ENCODE data around the gene CHCHD6.
A peak's percentile ranks its signal among the peaks of the same experiment; 100 is the strongest.

CHCHD6 gene

DNA sequence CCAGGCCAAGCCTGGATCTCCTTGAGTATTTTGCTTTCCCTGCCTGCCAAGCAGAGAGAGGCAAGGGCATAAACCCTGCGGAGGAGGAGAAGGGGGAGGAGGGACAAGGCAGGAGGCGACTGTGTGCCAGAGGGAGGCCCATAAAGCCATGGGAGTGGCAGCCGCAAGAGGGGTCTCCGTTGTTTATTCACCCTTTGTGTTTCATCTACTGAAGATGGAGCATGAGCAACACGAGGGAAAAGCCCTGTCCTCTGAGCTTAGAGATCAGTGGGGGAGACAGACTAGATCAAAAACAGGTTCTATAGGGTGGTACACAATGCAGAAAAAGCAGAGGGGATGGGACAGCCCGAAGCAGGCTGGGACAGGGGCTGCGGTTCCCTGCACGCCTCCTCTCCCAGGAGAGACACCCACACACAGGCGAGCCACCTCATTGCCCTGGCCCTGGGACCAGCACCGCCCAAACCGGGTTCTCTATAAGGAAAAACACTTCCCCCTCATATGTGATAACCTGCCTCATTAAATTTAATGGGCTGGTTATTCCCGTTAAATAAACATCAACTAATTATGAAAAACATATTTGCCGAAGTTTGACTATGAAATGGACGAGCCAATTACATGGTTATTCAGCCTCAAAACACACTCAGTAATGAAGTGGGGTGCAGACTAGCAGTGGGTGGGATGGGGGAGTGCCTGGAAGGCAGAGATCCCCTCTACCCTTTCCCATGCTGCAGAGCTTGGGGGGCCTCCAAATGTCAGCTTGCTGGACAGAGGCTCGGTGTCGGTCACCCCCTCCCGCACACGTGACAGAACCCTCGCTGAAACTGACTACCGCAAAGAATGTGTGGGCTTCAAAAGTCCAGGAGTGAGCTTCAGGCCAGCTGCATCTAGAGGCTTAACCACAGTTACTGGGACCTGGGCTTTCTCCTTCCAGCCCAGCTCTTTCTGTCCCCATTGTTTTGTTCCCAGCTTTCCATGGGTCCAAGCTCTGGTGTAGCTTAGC is 264.7 kb downstream of the CHCHD6 start:
- no peak for DNase-seq
- in situ Hi-C loops (cut with HindIII; ENCODE audit: low pct_ligation_motif_present, low pct_unique_long_range_greater_than_20kb, low sequenced_read_pairs), result no loop called here

DNA sequence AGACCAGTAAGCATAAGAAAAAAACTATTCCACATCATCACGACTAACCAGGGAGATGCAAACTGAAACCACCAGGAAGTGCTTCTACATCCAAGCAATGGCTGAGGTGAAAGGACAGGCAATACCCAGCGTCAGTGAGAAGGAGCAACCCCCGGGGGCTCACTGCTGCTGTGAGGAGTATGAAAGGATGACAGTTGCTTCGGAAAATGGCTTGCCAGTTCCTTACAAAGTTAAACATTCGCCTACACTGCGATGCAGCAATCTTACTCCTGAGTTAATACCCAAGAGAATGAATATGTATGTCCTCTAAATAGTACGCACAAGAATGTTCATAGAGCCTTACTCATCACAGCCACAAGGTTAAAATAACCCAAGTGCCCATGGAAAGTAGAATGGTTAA is 265.5 kb downstream of the CHCHD6 start:
- in situ Hi-C loops (cut with HindIII; ENCODE audit: low pct_ligation_motif_present, low pct_unique_long_range_greater_than_20kb, low sequenced_read_pairs), result no loop called here
- DNase-seq, result peak; percentile 3

DNA sequence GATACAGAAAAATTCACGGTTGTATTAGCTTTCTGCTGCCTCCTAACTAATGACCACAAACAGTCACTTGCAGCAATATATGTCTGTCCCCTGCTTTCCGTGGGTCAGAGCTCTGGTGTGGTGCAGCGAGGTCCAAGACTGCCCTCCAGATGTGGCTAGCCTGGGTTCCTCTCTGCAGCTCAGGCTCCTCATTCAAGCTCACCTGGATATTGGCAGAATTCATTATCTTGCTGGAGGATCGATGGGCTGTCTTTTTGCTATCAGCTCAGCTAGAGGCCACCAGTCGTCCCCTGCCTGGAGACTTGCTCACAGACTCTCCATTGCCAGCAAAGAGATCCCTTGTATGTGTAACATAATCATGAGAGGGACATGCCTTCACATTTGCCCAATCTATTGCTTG is 266.1 kb downstream of the CHCHD6 start:
- in situ Hi-C loops (cut with HindIII; ENCODE audit: low pct_ligation_motif_present, low pct_unique_long_range_greater_than_20kb, low sequenced_read_pairs), result no loop called here

DNA sequence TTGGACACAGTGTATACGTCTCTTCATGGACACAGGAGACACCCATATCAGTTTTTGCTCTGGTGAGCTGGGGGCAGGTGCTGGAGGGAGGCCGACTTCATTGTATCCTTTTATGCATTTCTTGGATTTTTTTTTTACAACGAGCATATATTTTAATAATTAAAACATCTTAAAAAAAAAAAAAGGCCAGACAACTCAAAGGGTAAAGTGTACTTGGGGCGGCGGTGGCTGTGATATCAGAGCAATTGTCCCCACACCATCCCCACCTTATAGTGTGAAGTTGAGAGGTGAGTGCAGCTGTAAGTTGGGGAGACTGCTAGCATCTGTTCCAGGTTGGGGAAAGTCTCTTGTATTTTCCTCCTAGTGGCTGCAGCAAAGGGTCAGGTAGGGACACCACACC is 266.9 kb downstream of the CHCHD6 start:
- in situ Hi-C loops (cut with HindIII; ENCODE audit: low pct_ligation_motif_present, low pct_unique_long_range_greater_than_20kb, low sequenced_read_pairs), result no loop called here
- DNase-seq, result no peak

More for the DNA sequence above, 266.1 kb downstream of the CHCHD6 start:
- no peak for DNase-seq

DNA sequence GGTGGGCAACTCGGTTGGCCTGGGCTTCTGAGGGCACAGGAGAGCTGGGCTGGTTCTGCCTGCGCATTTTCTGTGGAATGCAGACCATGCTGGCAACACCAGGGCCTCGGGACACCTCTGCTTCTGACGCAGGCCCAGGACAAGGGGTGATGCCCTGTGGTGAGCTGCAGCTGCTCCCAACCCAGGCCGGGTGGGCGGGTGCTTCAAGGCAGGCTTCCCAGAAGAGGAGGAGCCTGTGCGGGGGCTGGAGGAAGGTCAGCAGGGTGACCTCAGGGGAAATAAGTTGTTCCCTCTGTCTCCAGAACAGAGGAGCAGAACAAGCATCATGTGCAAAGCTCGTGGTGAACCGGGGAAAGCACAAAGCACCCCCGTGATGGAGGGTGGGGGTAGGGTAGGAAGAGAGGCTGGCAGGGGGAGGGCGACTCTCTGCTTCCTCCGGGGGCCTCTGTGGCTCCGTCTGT is 267.9 kb downstream of the CHCHD6 start:
- DNase-seq, result no peak
- in situ Hi-C loops (cut with HindIII; ENCODE audit: low pct_ligation_motif_present, low pct_unique_long_range_greater_than_20kb, low sequenced_read_pairs), result no loop called here

DNA sequence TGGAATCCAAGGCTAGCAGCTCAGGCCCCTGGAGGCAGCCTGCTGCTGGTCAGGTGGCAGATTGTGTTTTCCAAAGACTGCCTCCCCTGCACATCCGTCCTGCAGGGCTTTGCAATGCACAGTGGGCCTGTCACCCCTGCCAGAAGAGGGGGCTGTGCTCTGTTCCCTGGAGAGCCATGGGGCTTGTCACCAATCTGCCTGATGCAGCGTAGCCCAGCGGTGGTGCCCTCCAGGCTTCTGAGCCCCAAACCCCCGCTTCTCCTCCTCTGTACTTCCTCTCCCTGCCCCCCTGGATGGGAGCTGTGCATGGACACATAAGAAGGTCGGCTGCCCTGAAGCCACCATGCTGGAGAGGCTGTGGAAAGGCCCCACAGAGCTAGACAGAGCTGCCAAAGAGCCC is 268.8 kb downstream of the CHCHD6 start:
- DNase-seq, result no peak
- in situ Hi-C loops (cut with HindIII; ENCODE audit: low pct_ligation_motif_present, low pct_unique_long_range_greater_than_20kb, low sequenced_read_pairs), result no loop called here

DNA sequence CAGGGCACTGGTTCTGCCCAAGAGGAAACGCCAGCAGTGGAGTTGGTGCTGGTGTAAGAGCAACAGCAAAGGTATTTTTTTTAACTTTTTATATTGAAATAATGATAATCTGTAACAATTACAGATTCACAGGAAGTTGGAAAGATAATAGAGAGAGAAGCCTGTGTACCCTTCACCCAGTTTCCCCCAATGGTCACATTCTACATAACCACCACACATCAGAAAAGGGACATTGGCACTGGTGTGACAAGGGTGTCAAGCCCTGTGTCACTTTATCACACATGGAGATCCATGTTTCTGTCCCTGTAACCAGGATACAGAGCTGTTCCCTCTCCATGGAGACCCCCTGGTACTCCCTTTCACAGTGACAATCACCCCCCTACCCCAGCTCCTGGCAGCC is 269.8 kb downstream of the CHCHD6 start:
- in situ Hi-C loops (cut with HindIII; ENCODE audit: low pct_ligation_motif_present, low pct_unique_long_range_greater_than_20kb, low sequenced_read_pairs), result no loop called here
- DNase-seq, result no peak

DNA sequence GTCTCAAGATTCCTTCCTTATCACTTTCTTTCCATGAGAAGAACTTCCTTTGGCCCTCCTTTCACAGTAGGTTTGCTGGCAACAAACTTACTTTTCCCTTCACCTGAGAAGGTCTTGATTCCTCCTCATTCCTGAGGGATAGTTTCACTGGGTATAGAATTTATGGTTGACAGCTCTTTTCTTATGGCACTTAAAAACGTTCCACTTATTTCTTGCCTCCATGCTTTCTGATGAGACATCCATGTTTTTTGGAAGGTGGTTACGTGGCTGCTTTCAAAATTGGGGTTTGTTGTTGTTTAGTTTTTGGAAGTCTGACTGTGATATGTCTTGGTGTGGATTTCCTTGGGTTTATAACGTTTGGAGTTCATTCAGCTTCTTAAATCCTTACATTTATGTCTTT is 270.7 kb downstream of the CHCHD6 start:
- DNase-seq, result no peak
- in situ Hi-C loops (cut with HindIII; ENCODE audit: low pct_ligation_motif_present, low pct_unique_long_range_greater_than_20kb, low sequenced_read_pairs), result no loop called here

DNA sequence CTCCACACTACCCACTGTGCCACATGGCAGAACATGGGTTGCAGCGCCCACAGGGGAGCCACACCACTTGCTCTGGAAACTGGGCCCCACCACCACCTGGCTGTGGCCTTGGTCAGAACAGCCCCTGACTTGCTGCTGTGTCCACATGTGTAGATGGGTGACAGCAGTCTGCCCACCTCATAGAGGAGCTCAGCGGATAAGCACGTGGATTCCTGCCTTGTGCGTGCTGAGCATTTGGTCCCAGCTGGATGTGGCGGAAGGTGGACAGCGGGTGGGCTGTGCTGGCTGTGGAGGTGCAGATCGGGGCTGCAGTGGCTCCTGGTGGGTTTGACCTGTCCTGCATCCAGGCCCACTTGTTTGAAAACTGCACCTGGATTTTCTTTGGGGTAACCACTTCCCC is 272.9 kb downstream of the CHCHD6 start:
- in situ Hi-C loops (cut with HindIII; ENCODE audit: low pct_ligation_motif_present, low pct_unique_long_range_greater_than_20kb, low sequenced_read_pairs), result no loop called here
- no peak for DNase-seq

DNA sequence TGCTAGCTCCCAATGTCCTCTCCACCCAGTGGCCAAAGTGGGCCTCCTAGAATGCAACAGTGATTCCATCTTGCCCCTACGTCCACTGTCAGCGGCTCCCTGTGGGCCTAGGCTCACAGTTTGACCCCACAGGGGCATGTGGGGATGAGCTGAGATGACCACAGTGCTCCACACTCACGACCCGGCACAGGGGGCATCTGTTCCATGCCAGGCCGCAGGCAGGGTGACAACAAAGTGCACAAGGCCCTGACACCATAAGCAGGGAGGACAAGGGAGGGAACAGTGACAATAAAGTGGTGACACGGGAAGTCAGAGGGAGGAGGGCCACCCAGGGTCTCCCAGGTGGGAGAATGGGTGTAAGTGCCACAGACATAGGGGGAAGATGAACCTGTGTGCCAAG is 273.8 kb downstream of the CHCHD6 start:
- in situ Hi-C loops (cut with HindIII; ENCODE audit: low pct_ligation_motif_present, low pct_unique_long_range_greater_than_20kb, low sequenced_read_pairs), result no loop called here
- no peak for DNase-seq

DNA sequence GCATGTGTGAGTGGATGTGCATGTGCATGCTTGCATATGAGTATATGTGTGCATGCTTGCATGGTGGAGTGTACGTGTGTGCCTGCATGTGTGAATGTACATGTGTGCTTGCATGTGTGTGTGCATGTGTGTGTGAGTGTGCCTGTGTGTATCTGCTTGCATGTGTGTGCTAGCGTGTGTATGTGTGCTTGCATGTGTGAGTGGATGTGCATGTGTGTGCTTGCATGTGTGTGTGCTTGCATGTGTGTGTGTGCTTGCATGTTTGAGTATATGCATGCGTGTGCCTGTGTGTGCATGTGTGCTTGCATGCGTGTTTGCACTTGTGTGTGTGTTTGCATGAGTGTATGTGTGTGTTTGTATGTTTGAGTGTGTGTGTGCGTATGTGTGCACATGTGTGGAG is 274.3 kb downstream of the CHCHD6 start:
- in situ Hi-C loops (cut with HindIII; ENCODE audit: low pct_ligation_motif_present, low pct_unique_long_range_greater_than_20kb, low sequenced_read_pairs), result no loop called here
- DNase-seq, result no peak

DNA sequence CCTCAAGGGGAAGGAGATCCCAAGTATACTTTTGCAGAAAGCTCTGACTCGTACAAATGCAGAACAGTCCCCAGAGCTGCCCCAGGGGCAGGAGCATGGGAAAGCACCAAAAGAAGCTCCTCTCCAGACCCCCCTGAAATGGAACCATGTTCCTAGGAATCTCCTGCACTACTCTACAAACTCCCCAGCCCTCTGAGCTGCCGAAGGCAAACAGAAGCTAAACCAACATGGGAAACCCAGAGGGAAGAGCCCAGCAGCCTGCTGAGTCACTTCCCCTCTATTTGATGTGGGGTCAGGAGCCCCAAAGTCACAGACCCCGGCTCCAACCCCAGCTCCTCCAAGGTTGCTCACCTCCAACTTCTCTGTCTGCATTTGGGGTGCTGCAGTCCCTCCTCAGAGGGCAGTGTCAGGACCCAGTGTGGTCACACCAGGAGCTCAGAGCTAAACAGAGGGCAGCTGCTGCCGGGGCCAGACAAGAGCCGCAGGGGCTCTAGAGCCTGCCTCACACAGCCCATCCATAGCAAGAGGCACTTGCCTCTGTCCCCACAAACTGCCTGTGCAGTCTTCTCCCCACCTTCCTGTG is 275.1 kb downstream of the CHCHD6 start:
- in situ Hi-C loops (cut with HindIII; ENCODE audit: low pct_ligation_motif_present, low pct_unique_long_range_greater_than_20kb, low sequenced_read_pairs), result no loop called here
- no peak for DNase-seq

DNA sequence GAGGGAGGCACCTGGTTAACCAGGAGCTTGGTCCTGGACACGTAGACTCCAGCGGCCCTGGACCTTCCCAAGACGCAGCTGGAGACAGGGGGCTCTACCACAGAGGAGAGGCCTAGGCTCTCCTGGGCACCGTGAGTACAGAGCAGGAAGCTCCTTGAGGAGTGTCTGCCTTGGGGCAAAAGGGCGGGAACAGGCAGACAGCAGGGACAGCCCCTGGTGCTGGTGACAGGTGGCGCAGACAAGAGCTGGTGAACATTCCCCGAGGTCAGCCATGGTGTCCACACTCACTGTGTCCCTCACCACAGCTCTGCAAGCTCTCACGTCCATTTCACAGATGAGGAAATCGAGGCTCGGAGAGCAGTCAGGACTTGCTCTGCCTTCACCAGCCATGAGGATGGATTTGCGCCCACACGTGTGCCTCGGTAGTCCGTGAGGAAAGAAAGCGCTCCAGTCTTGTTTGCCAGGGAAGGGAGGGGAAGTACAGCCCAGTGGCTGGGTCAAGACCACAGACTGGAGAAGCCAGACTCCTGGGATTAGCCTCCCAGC is 276.3 kb downstream of the CHCHD6 start:
- no peak for DNase-seq
- in situ Hi-C loops (cut with HindIII; ENCODE audit: low pct_ligation_motif_present, low pct_unique_long_range_greater_than_20kb, low sequenced_read_pairs), result no loop called here

DNA sequence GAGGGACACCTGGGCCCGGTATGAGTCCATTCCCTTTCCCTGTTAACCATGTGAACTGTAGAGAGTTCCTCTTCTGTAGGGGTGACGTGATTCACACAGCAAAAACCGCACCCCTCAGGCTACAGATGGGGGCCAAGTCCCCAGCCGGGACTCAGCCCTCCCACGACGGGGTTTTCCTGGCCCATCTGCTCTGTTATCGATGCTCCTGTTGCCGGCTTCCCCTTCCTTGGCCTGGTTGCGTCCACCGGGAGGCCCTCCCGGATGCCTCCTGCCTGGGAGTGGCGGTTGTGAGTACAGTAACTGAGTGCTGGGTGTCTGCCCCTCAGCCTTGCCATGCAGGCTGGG is 278.1 kb downstream of the CHCHD6 start:
- in situ Hi-C loops (cut with HindIII; ENCODE audit: low pct_ligation_motif_present, low pct_unique_long_range_greater_than_20kb, low sequenced_read_pairs), result no loop called here
- no peak for DNase-seq

DNA sequence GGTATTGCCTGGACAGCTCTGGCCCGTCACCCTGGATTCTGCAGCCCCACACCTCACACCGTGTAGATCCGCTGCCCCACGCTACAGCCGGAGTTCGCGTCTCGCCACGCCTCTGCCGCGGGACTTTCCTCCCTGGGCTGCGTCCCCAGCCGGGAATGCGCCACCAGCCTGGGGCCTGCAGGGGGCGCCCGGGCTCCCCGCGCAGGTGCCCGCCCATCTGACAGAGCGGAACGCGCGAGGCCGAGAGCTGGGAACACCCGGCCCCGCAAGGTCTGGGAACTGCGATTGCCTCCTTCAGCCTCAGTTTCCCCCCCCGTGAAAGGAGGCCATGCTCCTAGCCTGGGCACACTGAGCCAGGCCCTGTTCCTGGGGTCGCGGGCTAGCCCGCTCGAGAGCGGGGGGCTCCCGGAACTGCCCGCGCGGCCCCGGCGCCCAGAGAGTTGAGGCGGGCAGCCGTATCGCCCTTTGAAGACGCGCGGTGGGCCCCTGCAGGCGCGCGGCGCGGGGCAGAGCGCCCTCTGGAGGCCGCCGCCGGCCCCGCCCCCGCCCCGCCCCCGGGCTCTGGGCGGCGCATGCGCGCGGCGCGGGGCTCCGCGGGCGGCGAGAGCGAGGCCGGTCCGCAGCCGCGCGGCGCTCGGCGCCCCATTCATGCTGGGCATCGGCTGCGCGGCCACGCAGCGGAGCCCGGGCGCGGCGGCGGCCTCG is 278.6 kb downstream of the CHCHD6 start, which contains the start of gene PLXNA1:
Gene PLXNA1, plus strand, starts transcription at position 645 of the 705 bp plus-strand sequence. CDS start 5,479 bp downstream, outside the sequence.
- peak; percentile 69 for DNase-seq
- in situ Hi-C loops (cut with HindIII; ENCODE audit: low pct_ligation_motif_present, low pct_unique_long_range_greater_than_20kb, low sequenced_read_pairs), result no loop called here

DNA sequence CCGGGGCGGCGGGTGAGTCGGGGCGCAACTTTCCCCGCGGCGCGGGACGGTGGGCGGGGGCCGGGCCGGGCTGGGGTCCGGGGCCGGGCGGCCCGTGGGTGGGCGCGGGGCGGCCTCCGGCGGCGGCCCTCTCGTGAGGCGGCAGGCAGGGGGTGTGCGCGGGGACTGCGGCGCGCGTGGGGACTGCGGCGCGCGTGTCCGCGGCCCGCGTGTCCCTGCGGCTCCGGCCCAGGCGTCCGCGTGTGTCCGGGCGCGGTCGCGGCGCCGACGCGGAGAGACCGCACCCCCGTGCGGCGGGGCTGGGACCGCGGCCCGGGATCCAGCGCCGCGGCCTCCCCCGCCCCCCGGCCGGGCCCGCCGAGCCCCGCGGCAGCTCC is 279.2 kb downstream of the CHCHD6 start:
- no peak for DNase-seq
- in situ Hi-C loops (cut with HindIII; ENCODE audit: low pct_ligation_motif_present, low pct_unique_long_range_greater_than_20kb, low sequenced_read_pairs), result no loop called here

DNA sequence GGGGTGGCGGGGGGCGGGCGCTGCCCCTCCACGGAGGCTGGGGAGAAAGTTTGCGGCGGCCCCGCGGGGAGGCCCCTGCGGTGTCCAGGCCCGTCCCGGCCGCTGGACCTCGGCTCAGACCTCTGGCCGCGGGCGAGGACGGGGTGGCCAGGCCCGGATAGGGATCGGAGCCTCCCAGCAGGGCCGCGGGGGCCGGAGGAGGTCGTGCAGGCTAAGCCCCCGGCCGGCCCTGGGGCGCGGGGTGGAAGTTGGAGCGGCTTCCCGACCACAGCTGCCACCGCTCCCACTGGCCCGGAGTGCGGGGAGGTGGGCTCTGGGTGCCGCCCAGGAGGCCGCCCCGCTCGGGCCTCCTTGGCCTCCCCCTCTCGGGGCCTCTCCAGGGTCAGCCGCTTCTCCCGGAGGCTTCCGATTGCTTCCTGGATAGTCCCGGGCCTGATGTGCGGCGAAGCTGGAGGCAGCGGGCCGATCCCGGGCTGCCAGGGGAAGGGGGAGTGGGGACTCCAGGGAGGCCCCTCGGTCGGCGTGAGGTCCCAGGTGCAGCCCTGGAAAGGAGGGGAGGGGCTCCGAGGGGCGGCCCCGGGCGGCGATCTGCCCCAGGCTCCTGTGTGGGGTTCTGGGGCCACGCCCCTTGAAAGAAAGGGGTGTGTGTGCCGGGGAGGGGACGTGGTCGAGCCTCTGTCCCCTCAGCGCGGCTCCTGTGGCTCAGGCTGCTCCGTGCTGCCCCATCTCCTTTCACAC is 279.8 kb downstream of the CHCHD6 start:
- in situ Hi-C loops (cut with HindIII; ENCODE audit: low pct_ligation_motif_present, low pct_unique_long_range_greater_than_20kb, low sequenced_read_pairs), result no loop called here
- DNase-seq, result peak; percentile 18

DNA sequence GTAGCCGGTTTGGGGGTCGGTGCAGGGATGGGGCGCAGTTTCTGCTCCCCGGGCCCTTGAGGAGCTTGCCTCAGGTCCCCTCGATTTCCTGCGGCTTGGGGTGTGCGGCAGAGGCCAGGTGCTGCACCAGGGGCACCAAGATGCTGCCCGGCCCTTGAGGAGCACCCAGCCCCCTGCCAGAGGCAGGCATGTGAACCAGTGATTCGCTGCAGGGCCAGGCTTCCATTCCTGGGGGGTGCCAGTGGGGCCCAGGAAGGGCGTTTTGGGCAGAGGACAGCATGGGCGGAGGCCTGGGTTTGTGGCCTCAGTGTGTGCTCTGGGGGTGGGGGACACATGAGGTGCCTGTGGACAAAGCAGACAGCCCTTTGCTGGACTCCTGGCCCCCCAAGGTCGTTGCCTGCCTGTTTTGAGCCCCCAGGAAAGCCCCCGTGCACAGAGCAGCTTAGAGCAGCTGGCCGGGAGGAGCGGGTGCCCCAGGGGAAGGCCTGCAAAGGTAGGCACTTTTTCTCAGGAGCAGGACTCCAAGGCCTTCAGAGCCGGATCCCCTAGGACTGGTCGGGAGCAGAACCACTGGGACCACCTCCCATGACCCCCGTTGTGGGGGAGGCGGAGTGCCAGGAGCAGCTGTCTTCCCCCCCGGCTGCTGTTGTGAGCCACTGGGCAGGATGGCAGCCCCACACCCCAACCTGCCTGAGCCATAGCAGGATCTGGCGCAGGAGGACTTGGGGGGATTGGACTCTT is 280.5 kb downstream of the CHCHD6 start:
- DNase-seq, result no peak
- in situ Hi-C loops (cut with HindIII; ENCODE audit: low pct_ligation_motif_present, low pct_unique_long_range_greater_than_20kb, low sequenced_read_pairs), result no loop called here
